Endothelial cell of umbilical vein (primary cell): ENCODE results near the gene CHRM2. TPM values are rescaled to one million over a fixed set of nuclear protein-coding genes. Genes with fewer than 3 reads are reported as not detected.

ENCODE experiments used
- BruUV-seq: library from RNA; stranded (reverse); fragments of 400-500 nt; replicated peaks from 2 replicates; lab custom pipeline; 2021; lab: Mats Ljungman, UMichigan
- CTCF ChIA-PET: fragments of 300-600, 350-600 bp; sonication (Branson Sonifier 250); formaldehyde crosslinking; loops from one replicate; lab custom pipeline; 2021; ENCODE audit warnings: antibody characterized with exemption, inconsistent platforms; lab: Charles Lee
- POLR2A ChIA-PET: fragments of 300-600, 350-600 bp; sonication (Branson Sonifier 250); formaldehyde crosslinking; loops from one replicate; lab custom pipeline; 2021; ENCODE audit warnings: antibody characterized with exemption, inconsistent platforms; lab: Charles Lee
- DNase-seq: peaks from one replicate; pipeline ENCODE4 v3.0.0-alpha.2; 2011; ENCODE audit warnings: low read depth, low spot score
- FAIRE-seq: peaks from 2 replicates; lab custom pipeline; 2011; peaks lifted over from hg19 to GRCh38; lab: Jason Lieb, UNC
- H2AFZ ChIP-seq: 2 replicates; pipeline ENCODE4 v1.6.0; 2012; ENCODE audit warnings: low read depth, low read length, control low read depth, inconsistent platforms
- H3K27ac ChIP-seq: 2 replicates; pipeline ENCODE4 v1.5.1; 2011; ENCODE audit warnings: low read depth, mild to moderate bottlenecking, control low read depth, low read length, moderate library complexity; ENCODE audit not compliant: insufficient read depth
- H3K27me3 ChIP-seq, 2 experiments: 2 replicates each; pipeline versions ENCODE4 v1.6.0 to v1.6.1; 2011; ENCODE audit warnings: low read length in 2 of 2, mixed read lengths in 1 of 2; ENCODE audit not compliant: control insufficient read depth in 2 of 2, insufficient read depth in 2 of 2
- H3K36me3 ChIP-seq, 2 experiments: 2 replicates in 1 of 2; 3 replicates in 1 of 2; pipeline ENCODE4 v1.5.1; 2011; ENCODE audit warnings: low read length in 2 of 2, mild to moderate bottlenecking in 1 of 2, moderate library complexity in 1 of 2; ENCODE audit not compliant: control insufficient read depth in 2 of 2, insufficient read depth in 2 of 2; ENCODE audit errors: extremely low read depth in 1 of 2
- H3K4me1 ChIP-seq: 3 replicates; pipeline ENCODE4 v1.5.1; 2011; ENCODE audit warnings: mild to moderate bottlenecking, low read length; ENCODE audit not compliant: control insufficient read depth, insufficient read depth; ENCODE audit errors: extremely low read depth
- H3K4me2 ChIP-seq: 2 replicates; pipeline ENCODE4 v1.6.1; 2011; ENCODE audit warnings: low read length, control low read depth, mixed read lengths; ENCODE audit not compliant: insufficient read depth
- H3K4me3 ChIP-seq, 3 experiments: fragments of 200-600 bp in 1 of 3; sonication (generic), shearing (Covaris generic) in 1 of 3; replicated peaks in 1 of 3; 2 replicates each; pipeline ENCODE4 v1.5.1; 2011 to 2016; ENCODE audit warnings: control low read depth in 3 of 3, low read length in 3 of 3, mild to moderate bottlenecking in 2 of 3, inconsistent platforms in 1 of 3, low read depth in 1 of 3, moderate library complexity in 1 of 3; ENCODE audit not compliant: insufficient read depth in 1 of 3
- H3K79me2 ChIP-seq: 2 replicates; pipeline ENCODE4 v1.6.0; 2012; ENCODE audit warnings: low read length, inconsistent platforms; ENCODE audit not compliant: control insufficient read depth, insufficient read depth
- H3K9ac ChIP-seq: replicated peaks from 2 replicates; pipeline ENCODE3; 2011; ENCODE audit warnings: low read length, control low read depth; ENCODE audit not compliant: insufficient read depth; ENCODE audit errors: extremely low read depth
- H3K9me1 ChIP-seq: replicated peaks from 3 replicates; pipeline ENCODE4 v1.6.0; 2011; ENCODE audit warnings: mild to moderate bottlenecking, low read length; ENCODE audit not compliant: control insufficient read depth, insufficient read depth; ENCODE audit errors: extremely low read depth
- H3K9me3 ChIP-seq: replicated peaks from 2 replicates; pipeline ENCODE4 v1.5.1; 2012; ENCODE audit warnings: low read length, inconsistent platforms; ENCODE audit not compliant: control insufficient read depth, insufficient read depth
- H4K20me1 ChIP-seq: replicated peaks from 2 replicates; pipeline ENCODE3; 2011; ENCODE audit warnings: mild to moderate bottlenecking, low read length; ENCODE audit not compliant: control insufficient read depth, insufficient read depth; ENCODE audit errors: extremely low read depth
- CTCF ChIP-seq, 2 donors: IDR thresholded peaks; 1 replicate in 1 of 2; 2 replicates in 1 of 2; pipeline ENCODE4 v1.5.1; 2011; ENCODE audit warnings: low read length in 2 of 2, mild to moderate bottlenecking in 2 of 2, moderate library complexity in 2 of 2, control low read depth in 1 of 2, inconsistent platforms in 1 of 2, low read depth in 1 of 2; ENCODE audit not compliant: insufficient read depth in 1 of 2; ENCODE audit errors: extremely low read depth in 1 of 2
- EZH2 ChIP-seq: IDR thresholded peaks from 2 replicates; pipeline ENCODE4 v1.6.1; 2012; ENCODE audit warnings: borderline replicate concordance, low read depth, mild to moderate bottlenecking, moderate library complexity, low read length, inconsistent platforms; ENCODE audit not compliant: severe bottlenecking
- FOS ChIP-seq: IDR thresholded peaks from 2 replicates; pipeline ENCODE4 v1.6.1; 2011; ENCODE audit warnings: mild to moderate bottlenecking, low read length, moderate library complexity, borderline replicate concordance; ENCODE audit not compliant: insufficient read depth
- GATA2 ChIP-seq: IDR thresholded peaks from 2 replicates; pipeline ENCODE4 v1.7.0; 2011; ENCODE audit warnings: low read depth, mild to moderate bottlenecking, moderate library complexity, mixed read lengths, low read length; ENCODE audit not compliant: insufficient read length, insufficient read depth
- JUN ChIP-seq: IDR thresholded peaks from 2 replicates; pipeline ENCODE4 v1.6.1; 2011; ENCODE audit warnings: borderline replicate concordance, low read depth; ENCODE audit not compliant: insufficient read length, insufficient read depth
- MAX ChIP-seq: IDR thresholded peaks from 2 replicates; pipeline ENCODE4 v1.6.1; 2011; ENCODE audit not compliant: insufficient read depth, insufficient read length
- MYC ChIP-seq: IDR thresholded peaks from one replicate; pipeline ENCODE4 v1.6.1; 2011; ENCODE audit warnings: mild to moderate bottlenecking, low read depth, low read length
- POLR2A ChIP-seq: IDR thresholded peaks from 2 replicates; pipeline ENCODE4 v1.6.1; 2012; ENCODE audit warnings: low read depth, mild to moderate bottlenecking, control low read depth, low read length
- POLR2AphosphoS5 ChIP-seq: IDR thresholded peaks from 2 replicates; pipeline ENCODE4 v1.6.1; 2012; ENCODE audit warnings: low read depth, mild to moderate bottlenecking, control low read depth, low read length, moderate library complexity; ENCODE audit not compliant: insufficient read depth
- dilution Hi-C: fragments of 300-500 bp; cut with MboI; formaldehyde crosslinking; loops from one replicate; pipeline ENCODE4 v1.15.0; 2019; ENCODE audit warnings: low sequenced_read_pairs; ENCODE audit not compliant: extremely low pct_ligation_motif_present
- intact Hi-C: fragments of 100-400 bp; cut with micrococcal nuclease; formaldehyde crosslinking; loops from one replicate; pipeline ENCODE4 v1.10.0; 2022
- polyA plus RNA-seq, 4 experiments: library from polyadenylated mRNA; depleted of rRNA in 3 of 4; stranded (reverse) in 3 of 4; unstranded in 1 of 4; fragments of >200 nt; gene quantifications; 2 replicates each; pipeline versions ENCODE4 v1.2.1 to v1.2.3, GENCODE V29; 2011 to 2012; ENCODE audit warnings: missing spikeins in 1 of 4
- total RNA-seq: library from RNA; stranded (reverse); gene quantifications from 2 replicates; pipeline ENCODE4 v1.2.3, GENCODE V29; 2021

CHRM2 gene
- total and polyA plus RNA-seq, 2 donors (not counting 3 experiments of a cell fraction or from before 2014, with no cell fraction given): not detected

- intact Hi-C loops (no loop called here), dilution Hi-C loops (no loop called here)
- no peak overlapping the region for H3K27ac ChIP-seq
- no peak overlapping the region for H3K4me3 ChIP-seq
- H3K79me2 ChIP-seq: no peaks in the 10 kb centered on the region
- no peak overlapping the region for H3K9ac ChIP-seq
- DNase-seq (no peak), FAIRE-seq (no peak)
- TF ChIP-seq POLR2AphosphoS5: no peak
- TF ChIP-seq POLR2A: no peak
- no peak for TF ChIP-seq FOS
- TF ChIP-seq EZH2: no peak
- no peak for TF ChIP-seq CTCF (IDR thresholded peaks at IDR 0.05; ENCODE audit: extremely low read depth in 1 of 2, insufficient read depth in 1 of 2, low read depth in 1 of 2, low read length in 2 of 2)
- TF ChIP-seq MAX: no peak
- no peak for TF ChIP-seq GATA2
- no peak for TF ChIP-seq MYC
- no peak for TF ChIP-seq JUN
- H2AFZ ChIP-seq: no peak overlapping the region
- H3K9me1 ChIP-seq: no peaks in the 10 kb centered on the region
- ChIA-PET POLR2A (no interaction called here), CTCF (interaction anchor here (0.9 to 1.7 kb wide), 3 partner anchors 18 to 60 kb away, joined by 3 to 4 read pairs (median 3); no protein-coding TSS in a partner anchor)
- H3K36me3 ChIP-seq: no peaks in the 10 kb centered on the region
- H4K20me1 ChIP-seq: no peaks in the 10 kb centered on the region
- no TSS peak for BruUV-seq
- H3K9me3 ChIP-seq: no peaks in the 10 kb centered on the region
- no peaks in the 10 kb centered on the region for H3K27me3 ChIP-seq
- peaks cover 5% of the 10 kb centered on the region for H3K4me1 ChIP-seq
- no peak overlapping the region for H3K4me2 ChIP-seq
Measured at GRCh38 chr7:136919820-136920219, 51.4 kb downstream of the CHRM2 start.
